A549 (cell line): ENCODE measurements around the gene EAF1. TPM values are rescaled to one million over a fixed set of nuclear protein-coding genes. Genes with fewer than 3 reads are reported as not detected.

Experiments
- ATAC-seq, 2 experiments: fragments of 200-7000 bp in 1 of 2; fragments of >200 bp in 1 of 2; cut with Nextera tagmentation in 1 of 2; cut with Tn5 transposase in 1 of 2; 3 replicates each; pipeline versions ENCODE4 v1.8.0 to v1.9.1; 2018 to 2020; ENCODE audit warnings: mild to moderate bottlenecking in 1 of 2, moderate library complexity in 1 of 2
- CTCF ChIA-PET: fragments of 300-600 bp; sonication (Branson Sonifier 250); formaldehyde crosslinking; extraction: SDS; loops from one replicate; lab custom pipeline; 2021; ENCODE audit warnings: antibody characterized with exemption, inconsistent platforms; lab: Yijun Ruan, JAX
- POLR2A ChIA-PET: fragments of 350-600 bp; formaldehyde crosslinking; extraction: SDS; loops from one replicate; lab custom pipeline; 2021; ENCODE audit warnings: antibody characterized with exemption, inconsistent platforms; lab: Yijun Ruan, JAX
- DNase-seq, 2 experiments: peaks; one replicate each; pipeline versions ENCODE4 v3.0.0 to v3.0.0-alpha.2; 2011 to 2016; ENCODE audit warnings: low read depth in 1 of 2, low spot score in 1 of 2
- FAIRE-seq: peaks from 2 replicates; lab custom pipeline; 2011; peaks lifted over from hg19 to GRCh38; lab: Jason Lieb, UNC
- H3K27ac ChIP-seq, 2 experiments: fragments of >200 bp; sonication (Bioruptor Twin); formaldehyde crosslinking; 3 replicates each; pipeline ENCODE4 v1.5.1; 2016 to 2017
- H3K4me1 ChIP-seq: fragments of >200 bp; sonication (Bioruptor Twin); formaldehyde crosslinking; 3 replicates; pipeline ENCODE4 v1.6.1; 2016
- H3K4me2 ChIP-seq: fragments of >200 bp; sonication (Bioruptor Twin); formaldehyde crosslinking; 3 replicates; pipeline ENCODE4 v1.6.1; 2016
- H3K4me3 ChIP-seq: fragments of >200 bp; sonication (Bioruptor Twin); formaldehyde crosslinking; 3 replicates; pipeline ENCODE4 v1.5.1; 2016
- H3K9me3 ChIP-seq: fragments of >200 bp; sonication (Bioruptor Twin); formaldehyde crosslinking; 3 replicates; pipeline ENCODE4 v1.6.1; 2016
- CBX2 ChIP-seq: fragments of 200-600 bp; sonication (generic); IDR thresholded peaks from 2 replicates; pipeline ENCODE4 v1.6.1; 2016; ENCODE audit warnings: low read depth, mild to moderate bottlenecking, borderline replicate concordance
- CBX8 ChIP-seq: fragments of 200-600 bp; sonication (generic); IDR thresholded peaks from 2 replicates; pipeline ENCODE4 v1.6.1; 2016
- CHD4 ChIP-seq: fragments of 200-600 bp; sonication (generic); IDR thresholded peaks from 2 replicates; pipeline ENCODE4 v1.6.1; 2016; ENCODE audit warnings: antibody characterized with exemption, mild to moderate bottlenecking, borderline replicate concordance
- CTCF ChIP-seq: fragments of >200 bp; sonication (Bioruptor Twin); formaldehyde crosslinking; IDR thresholded peaks from 3 replicates; pipeline ENCODE4 v1.5.1; 2016
- E2F6 ChIP-seq: IDR thresholded peaks from 2 replicates; pipeline ENCODE4 v1.6.1; 2012; ENCODE audit warnings: low read depth, borderline replicate concordance
- EHF ChIP-seq: fragments of 250-450 bp; sonication (Bioruptor Pico); IDR thresholded peaks from 2 replicates; pipeline ENCODE4 v1.5.0; 2020; ENCODE audit warnings: mild to moderate bottlenecking
- EHMT2 ChIP-seq: fragments of 200-600 bp; sonication (generic); IDR thresholded peaks from 2 replicates; pipeline ENCODE4 v1.6.1; 2016; ENCODE audit warnings: antibody characterized with exemption, low read depth, mild to moderate bottlenecking, moderate library complexity
- ELK1 ChIP-seq: fragments of 150-350 bp; IDR thresholded peaks from 2 replicates; pipeline ENCODE4 v1.6.1; 2014; ENCODE audit warnings: low read depth, mild to moderate bottlenecking, low read length
- EP300 ChIP-seq, 2 experiments: fragments of >200 bp; sonication (Bioruptor Twin); formaldehyde crosslinking; IDR thresholded peaks; 2 replicates in 1 of 2; 3 replicates in 1 of 2; pipeline ENCODE4 v1.6.1; 2016 to 2017
- FOSB ChIP-seq: fragments of 250-450 bp; sonication (Bioruptor Pico); IDR thresholded peaks from 2 replicates; pipeline ENCODE4 v1.5.0; 2020; ENCODE audit warnings: mild to moderate bottlenecking, moderate library complexity
- GATA3 ChIP-seq: IDR thresholded peaks from 2 replicates; pipeline ENCODE4 v1.6.1; 2012; ENCODE audit warnings: borderline replicate concordance
- JUNB ChIP-seq: fragments of >200 bp; sonication (Bioruptor Twin); formaldehyde crosslinking; IDR thresholded peaks from 2 replicates; pipeline ENCODE4 v1.6.1; 2016
- KDM1A ChIP-seq: fragments of 200-600 bp; sonication (generic); IDR thresholded peaks from 2 replicates; pipeline ENCODE4 v1.6.1; 2016; ENCODE audit warnings: low read depth, mild to moderate bottlenecking
- KDM5A ChIP-seq: fragments of 200-600 bp; sonication (generic); IDR thresholded peaks from 2 replicates; pipeline ENCODE4 v1.6.1; 2016; ENCODE audit warnings: antibody characterized with exemption, mild to moderate bottlenecking
- MAX ChIP-seq: IDR thresholded peaks from 2 replicates; pipeline ENCODE4 v1.6.1; 2012
- MAZ ChIP-seq: fragments of 150-350 bp; IDR thresholded peaks from 2 replicates; pipeline ENCODE4 v1.6.1; 2014; ENCODE audit warnings: antibody characterized with exemption, low read depth, low read length, borderline replicate concordance
- POLR2AphosphoS2 ChIP-seq: conservative IDR thresholded peaks from 2 replicates; pipeline ENCODE4 v1.6.1; 2012; ENCODE audit warnings: low read length, improper control_type of control experiment, inconsistent platforms
- RARB ChIP-seq: fragments of 250-450 bp; sonication (Bioruptor Pico); IDR thresholded peaks from 2 replicates; pipeline ENCODE4 v1.8.0; 2021; ENCODE audit warnings: mild to moderate bottlenecking, moderate library complexity
- RFX5 ChIP-seq: fragments of 450-650 bp; IDR thresholded peaks from 2 replicates; pipeline ENCODE4 v1.7.1; 2014; ENCODE audit warnings: antibody characterized with exemption, mild to moderate bottlenecking, moderate library complexity
- RNF2 ChIP-seq: fragments of 200-600 bp; sonication (generic); IDR thresholded peaks from 2 replicates; pipeline ENCODE4 v1.6.1; 2016; ENCODE audit warnings: low read depth, mild to moderate bottlenecking, antibody characterized with exemption, moderate library complexity, borderline replicate concordance
- SREBF2 ChIP-seq: fragments of 450-650 bp; IDR thresholded peaks from 2 replicates; pipeline ENCODE4 v1.6.1; 2014; ENCODE audit warnings: mild to moderate bottlenecking, moderate library complexity
- TFCP2L1 ChIP-seq: fragments of 250-450 bp; sonication (Bioruptor Pico); IDR thresholded peaks from 2 replicates; pipeline ENCODE4 v1.5.0; 2021; ENCODE audit warnings: mild to moderate bottlenecking
- USF2 ChIP-seq: fragments of 450-650 bp; IDR thresholded peaks from 2 replicates; pipeline ENCODE4 v1.6.1; 2014; ENCODE audit warnings: antibody characterized with exemption
- ZSCAN20 ChIP-seq: fragments of 250-450 bp; sonication (Bioruptor Pico); IDR thresholded peaks from 2 replicates; pipeline ENCODE4 v1.8.0; 2022; ENCODE audit warnings: mild to moderate bottlenecking, moderate library complexity
- WGBS: methylation state at CpG from one replicate; pipeline ENCODE4 v1.1.6; 2017; ENCODE audit errors: missing lambda C conversion rate; 5-methylcytosine and 5-hydroxymethylcytosine counted together
- polyA plus RNA-seq, 4 experiments: library from polyadenylated mRNA; depleted of rRNA in 3 of 4; stranded (reverse); fragments of >200 nt; fragmentation: RNase III in 1 of 4; extraction: RNeasy Plus Mini Kit Qiagen cat#74134 plus additional on column Dnase treatment in 1 of 4; gene quantifications; 2 replicates in 3 of 4; 3 replicates in 1 of 4; pipeline ENCODE4 v1.2.3, GENCODE V29; 2011 to 2017
- small RNA-seq, 6 experiments: library from RNA; depleted of rRNA; stranded (forward); fragments of <200 nt; gene quantifications; one replicate each; pipeline ENCODE3, GENCODE V24; 2012

The EAF1 gene
- polyA plus RNA-seq, 2 of the 4 experiments (the other 2 are of a cell fraction), result 13.9 to 20.7 TPM

- no peak for DNase-seq
- CTCF ChIA-PET, result no interaction called here
- TF ChIP-seq POLR2AphosphoS2 (no peak), FOSB (CRISPR knock-in tag) (no peak), EHMT2 (no peak), EHF (CRISPR knock-in tag) (no peak), CTCF (no peak), JUNB (no peak), EP300 (IDR thresholded peaks at IDR 0.05) (no peak), USF2 (no peak), RFX5 (no peak), ZSCAN20 (CRISPR knock-in tag) (no peak)
- H3K9me3 ChIP-seq, result no peaks in the 10 kb centered on the region
- no peak overlapping the region for H3K4me3 ChIP-seq
- no peak overlapping the region for H3K27ac ChIP-seq
- no peak overlapping the region for H3K4me2 ChIP-seq
- FAIRE-seq, result no peak
- POLR2A ChIA-PET, result no interaction called here
- WGBS, result 83% methylated on average over 2 of the region's 2 CpGs
- no peak for ATAC-seq
- no peaks in the 10 kb centered on the region for H3K4me1 ChIP-seq
Measured at GRCh38 chr3:15490158-15490557, 62.8 kb downstream of the EAF1 start.

GRCh38 chr3:15491143-15491542, 63.7 kb downstream of the EAF1 start:
- H3K9me3 ChIP-seq, result no peaks in the 10 kb centered on the region
- H3K4me3 ChIP-seq, result no peak overlapping the region
- DNase-seq (no peak), FAIRE-seq (no peak), ATAC-seq (no peak)
- POLR2A ChIA-PET, result no interaction called here
- TF ChIP-seq RARB (CRISPR knock-in tag) (no peak), KDM1A (no peak), SREBF2 (no peak), POLR2AphosphoS2 (no peak), CHD4 (no peak), CBX8 (no peak), TFCP2L1 (CRISPR knock-in tag) (no peak), CBX2 (no peak), RNF2 (no peak), ELK1 (no peak), KDM5A (no peak), GATA3 (no peak), E2F6 (no peak), RFX5 (no peak), MAX (no peak), MAZ (no peak)
- H3K4me2 ChIP-seq, result no peak overlapping the region
- 79% methylated on average over 8 of the region's 8 CpGs for WGBS
- H3K4me1 ChIP-seq, result no peaks in the 10 kb centered on the region
- CTCF ChIA-PET, result no interaction called here
- no peak overlapping the region for H3K27ac ChIP-seq

Small RNAs within 50 kb of the gene (small RNA-seq; reads per million reads assigned to genes)
- 0 reads per million in 6 experiments for gene RNU6-1024P

Other genes starting within 250 kb of the EAF1 start
- 31.1 and 36.8 TPM in 2 replicates for gene CAPN7, start 221.4 kb upstream of the EAF1 start, polyA plus RNA-seq (2011; rRNA removed)
- 19.9 to 23.2 TPM (median 21.3 TPM) in 3 replicates for gene CAPN7, start 221.4 kb upstream of the EAF1 start, polyA plus RNA-seq (2017; fragmentation: RNase III; extraction: RNeasy Plus Mini Kit Qiagen cat#74134 plus additional on column Dnase treatment)
- gene SH3BP5, start 95.0 kb upstream of the EAF1 start, polyA plus RNA-seq (2011; rRNA removed), result 12.6 and 16.0 TPM in 2 replicates
- 10.5 to 11.2 TPM (median 10.9 TPM) in 3 replicates for gene SH3BP5, start 95.0 kb upstream of the EAF1 start, polyA plus RNA-seq (2017; fragmentation: RNase III; extraction: RNeasy Plus Mini Kit Qiagen cat#74134 plus additional on column Dnase treatment)
- gene METTL6, start 54 bp upstream of the EAF1 start, polyA plus RNA-seq (2011; rRNA removed), result 37.4 and 42.7 TPM in 2 replicates
- gene METTL6, start 54 bp upstream of the EAF1 start, polyA plus RNA-seq (2017; fragmentation: RNase III; extraction: RNeasy Plus Mini Kit Qiagen cat#74134 plus additional on column Dnase treatment), result 26.3 to 29.6 TPM (median 28.3 TPM) in 3 replicates
- gene COLQ, start 94.1 kb downstream of the EAF1 start, polyA plus RNA-seq (2011; rRNA removed), result 1.1 and 1.8 TPM in 2 replicates
- gene COLQ, start 94.1 kb downstream of the EAF1 start, polyA plus RNA-seq (2017; fragmentation: RNase III; extraction: RNeasy Plus Mini Kit Qiagen cat#74134 plus additional on column Dnase treatment), result 0.63 to 0.80 TPM (median 0.71 TPM) in 3 replicates
- gene HACL1, start 174.0 kb downstream of the EAF1 start, polyA plus RNA-seq (2011; rRNA removed), result 51.0 and 69.0 TPM in 2 replicates
- 24.3 to 26.5 TPM (median 26.3 TPM) in 3 replicates for gene HACL1, start 174.0 kb downstream of the EAF1 start, polyA plus RNA-seq (2017; fragmentation: RNase III; extraction: RNeasy Plus Mini Kit Qiagen cat#74134 plus additional on column Dnase treatment)
- gene BTD, start 174.1 kb downstream of the EAF1 start, polyA plus RNA-seq (2011; rRNA removed), result 17.8 and 23.7 TPM in 2 replicates
- gene BTD, start 174.1 kb downstream of the EAF1 start, polyA plus RNA-seq (2017; fragmentation: RNase III; extraction: RNeasy Plus Mini Kit Qiagen cat#74134 plus additional on column Dnase treatment), result 13.4 to 17.6 TPM (median 16.5 TPM) in 3 replicates